GM23338 (cell line): ENCODE data around the gene UQCRH. TPM values are rescaled to one million over a fixed set of nuclear protein-coding genes. Genes with fewer than 3 reads are reported as not detected.

Experiments
- ATAC-seq: fragments of 200-7000 bp; cut with Tn5 transposase; 3 replicates; pipeline ENCODE4 v1.9.1; 2020
- DNase-seq: peaks from one replicate; pipeline ENCODE4 v3.0.0-alpha.2; 2015; ENCODE audit warnings: low spot score
- H2AFZ ChIP-seq: fragments of 200-600 bp; sonication (generic); 2 replicates; pipeline ENCODE4 v1.8.0; 2016; ENCODE audit warnings: antibody characterized with exemption, mild to moderate bottlenecking, moderate library complexity
- H3F3A ChIP-seq: fragments of 200-600 bp; sonication (generic); replicated peaks from 2 replicates; pipeline ENCODE4 v1.8.0; 2017; ENCODE audit warnings: antibody characterized with exemption, mixed run types, low read depth
- H3K27ac ChIP-seq: fragments of 200-600 bp; sonication (generic); 2 replicates; pipeline ENCODE4 v1.6.1; 2016; ENCODE audit warnings: low read depth
- H3K27me3 ChIP-seq: fragments of 200-600 bp; sonication (generic); 2 replicates; pipeline ENCODE4 v1.8.0; 2016; ENCODE audit warnings: mild to moderate bottlenecking, mixed run types, moderate library complexity; ENCODE audit not compliant: insufficient read depth
- H3K36me3 ChIP-seq: fragments of 200-600 bp; sonication (generic); 2 replicates; pipeline ENCODE4 v1.8.0; 2016; ENCODE audit warnings: mild to moderate bottlenecking; ENCODE audit not compliant: insufficient read depth
- H3K4me1 ChIP-seq: fragments of 200-600 bp; sonication (generic); 2 replicates; pipeline ENCODE4 v1.8.0; 2016; ENCODE audit warnings: mild to moderate bottlenecking, moderate library complexity; ENCODE audit not compliant: insufficient read depth
- H3K4me2 ChIP-seq: fragments of 200-600 bp; sonication (generic); 2 replicates; pipeline ENCODE4 v1.7.1; 2017; ENCODE audit warnings: mixed run types
- H3K4me3 ChIP-seq: fragments of 200-600 bp; sonication (generic); 2 replicates; pipeline ENCODE4 v1.6.1; 2016; ENCODE audit warnings: mixed run types
- H3K79me2 ChIP-seq: fragments of 200-600 bp; sonication (generic); replicated peaks from 2 replicates; pipeline ENCODE4 v1.8.0; 2017; ENCODE audit warnings: mild to moderate bottlenecking; ENCODE audit not compliant: insufficient read depth
- H3K9me2 ChIP-seq: fragments of 200-600 bp; sonication (generic); 2 replicates; pipeline ENCODE4 v1.8.0; 2017; ENCODE audit not compliant: insufficient read depth
- H4K20me1 ChIP-seq: fragments of 200-600 bp; sonication (generic); replicated peaks from 2 replicates; pipeline ENCODE4 v1.8.0; 2017; ENCODE audit warnings: mild to moderate bottlenecking; ENCODE audit not compliant: insufficient read depth
- H3K27ac Mint-ChIP-seq: 2 replicates; pipeline ENCODE4 v1.8.0; 2020; ENCODE audit warnings: inconsistent platforms, mild to moderate bottlenecking, moderate library complexity, mixed read lengths
- H3K27me3 Mint-ChIP-seq: 3 replicates; pipeline ENCODE4 v1.8.0; 2022; ENCODE audit warnings: low read depth, mild to moderate bottlenecking, moderate library complexity, mixed read lengths, inconsistent platforms; ENCODE audit not compliant: insufficient read depth, poor library complexity
- H3K36me3 Mint-ChIP-seq: 3 replicates; pipeline ENCODE4 v1.8.0; 2021; ENCODE audit warnings: low read depth, mild to moderate bottlenecking, inconsistent platforms, moderate library complexity, mixed read lengths
- H3K4me1 Mint-ChIP-seq: 3 replicates; pipeline ENCODE4 v1.8.0; 2020; ENCODE audit warnings: mild to moderate bottlenecking, inconsistent platforms, mixed read lengths
- H3K4me3 Mint-ChIP-seq: 3 replicates; pipeline ENCODE4 v1.8.0; 2021; ENCODE audit warnings: moderate library complexity, mild to moderate bottlenecking, inconsistent platforms, mixed read lengths
- H3K9me3 Mint-ChIP-seq: 3 replicates; pipeline ENCODE4 v1.8.0; 2020; ENCODE audit warnings: moderate library complexity, mild to moderate bottlenecking, inconsistent platforms, mixed read lengths
- CREB1 ChIP-seq: fragments of 250-450 bp; sonication (Bioruptor Pico); IDR thresholded peaks from 2 replicates; pipeline ENCODE4 v1.5.0; 2020; ENCODE audit warnings: low read depth, mild to moderate bottlenecking, moderate library complexity
- CTCF ChIP-seq, 2 experiments: fragments of 200-600 bp in 1 of 2; sonication (generic) in 1 of 2; conservative IDR thresholded peaks; 2 replicates each; pipeline versions ENCODE4 v1.5.1 to v1.6.1; 2016 to 2017; ENCODE audit warnings: antibody characterized with exemption in 2 of 2, low read depth in 2 of 2, mild to moderate bottlenecking in 2 of 2, moderate library complexity in 1 of 2
- ETS1 ChIP-seq: IDR thresholded peaks from 2 replicates; pipeline ENCODE4 v1.6.1; 2016; ENCODE audit warnings: antibody characterized with exemption
- EZH2 ChIP-seq: fragments of 200-600 bp; sonication (generic); IDR thresholded peaks from one replicate; pipeline ENCODE4 v1.8.0; 2017; ENCODE audit warnings: antibody characterized with exemption, mild to moderate bottlenecking, low read depth; ENCODE audit not compliant: unreplicated experiment
- EZH2phosphoT487 ChIP-seq: fragments of 200-600 bp; sonication (generic); IDR thresholded peaks from one replicate; pipeline ENCODE4 v1.8.1; 2018; ENCODE audit warnings: antibody characterized with exemption; ENCODE audit not compliant: unreplicated experiment
- JUNB ChIP-seq: IDR thresholded peaks from one replicate; pipeline ENCODE4 v1.6.1; 2016; ENCODE audit warnings: antibody characterized with exemption; ENCODE audit not compliant: unreplicated experiment
- NANOG ChIP-seq: IDR thresholded peaks from 2 replicates; pipeline ENCODE4 v1.6.1; 2016; ENCODE audit warnings: antibody characterized with exemption, borderline replicate concordance
- POLR2AphosphoS5 ChIP-seq: IDR thresholded peaks from 2 replicates; pipeline ENCODE4 v1.6.1; 2016; ENCODE audit warnings: antibody characterized with exemption, low read depth
- STAT1 ChIP-seq: IDR thresholded peaks from one replicate; pipeline ENCODE4 v1.6.1; 2016; ENCODE audit warnings: antibody characterized with exemption; ENCODE audit not compliant: unreplicated experiment
- ZNF114 ChIP-seq: fragments of 250-450 bp; sonication (Bioruptor Pico); IDR thresholded peaks from 2 replicates; pipeline ENCODE4 v1.5.0; 2020; ENCODE audit warnings: mild to moderate bottlenecking, moderate library complexity
- ZNF331 ChIP-seq: fragments of 250-450 bp; sonication (Bioruptor Pico); IDR thresholded peaks from 2 replicates; pipeline ENCODE4 v1.5.0; 2020; ENCODE audit warnings: low read depth, mild to moderate bottlenecking, moderate library complexity
- polyA plus RNA-seq: library from polyadenylated mRNA; unstranded; fragments of >200 nt; fragmentation: Nextera tagmentation; extraction: Ambion mirVana; gene quantifications from 2 replicates; pipeline ENCODE4 v1.2.1, GENCODE V29; 2016
- total RNA-seq: library from RNA; depleted of rRNA; stranded (reverse); fragments of >200 nt; shearing (Covaris generic); gene quantifications from 2 replicates; pipeline ENCODE4 v1.2.3, GENCODE V29; 2014
- TF ChIP-seq, protein P1 (sequence below): IDR thresholded peaks from one replicate; pipeline ENCODE4 v1.6.1; 2018; ENCODE audit warnings: antibody characterized with exemption; ENCODE audit not compliant: unreplicated experiment

Gene UQCRH
- total and polyA plus RNA-seq, 2 experiments from 2014 or later: 579 to 1,330 TPM

GRCh38 chr1:46256523-46256922, 47.0 kb upstream of the UQCRH start (continued):
- TF ChIP-seq EZH2 (no peak), ETS1 (no peak)

- H3K27ac ChIP-seq: no peak overlapping the region
- no peaks in the 10 kb centered on the region for H3K9me2 ChIP-seq
- H3K36me3 Mint-ChIP-seq: peaks cover 90% of the 10 kb centered on the region
- no peaks in the 10 kb centered on the region for H3K9me3 Mint-ChIP-seq
- no peaks in the 10 kb centered on the region for H3K4me1 Mint-ChIP-seq
- H3K36me3 ChIP-seq: peaks cover 65% of the 10 kb centered on the region
- H3K27me3 ChIP-seq: no peaks in the 10 kb centered on the region
- H3K4me1 ChIP-seq: no peaks in the 10 kb centered on the region
- no peak overlapping the region for H2AFZ ChIP-seq
- H3K27ac Mint-ChIP-seq: no peak overlapping the region
- 0 out of 2 replicates have a peak, but pooled peaks cover 9% of the 10 kb centered on the region for H3F3A ChIP-seq
- no peak overlapping the region for H3K4me3 ChIP-seq
- H3K27me3 Mint-ChIP-seq: peaks cover 4% of the 10 kb centered on the region
- no peak for DNase-seq
- H3K4me3 Mint-ChIP-seq: no peak overlapping the region
- H4K20me1 ChIP-seq: peaks cover 22% of the 10 kb centered on the region
- ATAC-seq: no peak
- no peaks in the 10 kb centered on the region for H3K79me2 ChIP-seq
- H3K4me2 ChIP-seq: no peak overlapping the region
- TF ChIP-seq ZNF114 (CRISPR knock-in tag): no peak
- no peak for TF ChIP-seq STAT1
- TF ChIP-seq, protein P1, sequence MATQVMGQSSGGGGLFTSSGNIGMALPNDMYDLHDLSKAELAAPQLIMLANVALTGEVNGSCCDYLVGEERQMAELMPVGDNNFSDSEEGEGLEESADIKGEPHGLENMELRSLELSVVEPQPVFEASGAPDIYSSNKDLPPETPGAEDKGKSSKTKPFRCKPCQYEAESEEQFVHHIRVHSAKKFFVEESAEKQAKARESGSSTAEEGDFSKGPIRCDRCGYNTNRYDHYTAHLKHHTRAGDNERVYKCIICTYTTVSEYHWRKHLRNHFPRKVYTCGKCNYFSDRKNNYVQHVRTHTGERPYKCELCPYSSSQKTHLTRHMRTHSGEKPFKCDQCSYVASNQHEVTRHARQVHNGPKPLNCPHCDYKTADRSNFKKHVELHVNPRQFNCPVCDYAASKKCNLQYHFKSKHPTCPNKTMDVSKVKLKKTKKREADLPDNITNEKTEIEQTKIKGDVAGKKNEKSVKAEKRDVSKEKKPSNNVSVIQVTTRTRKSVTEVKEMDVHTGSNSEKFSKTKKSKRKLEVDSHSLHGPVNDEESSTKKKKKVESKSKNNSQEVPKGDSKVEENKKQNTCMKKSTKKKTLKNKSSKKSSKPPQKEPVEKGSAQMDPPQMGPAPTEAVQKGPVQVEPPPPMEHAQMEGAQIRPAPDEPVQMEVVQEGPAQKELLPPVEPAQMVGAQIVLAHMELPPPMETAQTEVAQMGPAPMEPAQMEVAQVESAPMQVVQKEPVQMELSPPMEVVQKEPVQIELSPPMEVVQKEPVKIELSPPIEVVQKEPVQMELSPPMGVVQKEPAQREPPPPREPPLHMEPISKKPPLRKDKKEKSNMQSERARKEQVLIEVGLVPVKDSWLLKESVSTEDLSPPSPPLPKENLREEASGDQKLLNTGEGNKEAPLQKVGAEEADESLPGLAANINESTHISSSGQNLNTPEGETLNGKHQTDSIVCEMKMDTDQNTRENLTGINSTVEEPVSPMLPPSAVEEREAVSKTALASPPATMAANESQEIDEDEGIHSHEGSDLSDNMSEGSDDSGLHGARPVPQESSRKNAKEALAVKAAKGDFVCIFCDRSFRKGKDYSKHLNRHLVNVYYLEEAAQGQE: no peak
- no peak for TF ChIP-seq ETS1
- no peak for TF ChIP-seq EZH2phosphoT487
- TF ChIP-seq NANOG: no peak
- no peak for TF ChIP-seq ZNF331
- no peak for TF ChIP-seq CREB1
- no peak for TF ChIP-seq CTCF (conservative IDR thresholded peaks at IDR 0.05; ENCODE audit: low read depth in 2 of 2)
- TF ChIP-seq POLR2AphosphoS5: no peak
- no peak for TF ChIP-seq JUNB
Measured at GRCh38 chr1:46262508-46262907, 41.0 kb upstream of the UQCRH start.
